HepG2 (cell line): ENCODE results near the gene MGAT5.

Source experiments
- EHMT2 ChIP-seq: fragments of 200-600 bp; sonication (generic); IDR thresholded peaks from 2 replicates; pipeline ENCODE4 v1.7.0; 2017; ENCODE audit warnings: antibody characterized with exemption, low read depth, low read length, borderline replicate concordance
- EZH2 ChIP-seq: conservative IDR thresholded peaks from 2 replicates; pipeline ENCODE4 v1.6.1; 2012; ENCODE audit warnings: mild to moderate bottlenecking, low read depth, low read length, moderate library complexity
- JARID2 ChIP-seq: sonication (generic); formaldehyde crosslinking; IDR thresholded peaks from 2 replicates; pipeline ENCODE4 v1.8.1; 2023; ENCODE audit warnings: missing genetic modification reagents, inconsistent platforms; ENCODE audit not compliant: insufficient replicate concordance
- KLF12 ChIP-seq: sonication (generic); formaldehyde crosslinking; IDR thresholded peaks from 2 replicates; pipeline ENCODE4 v1.4.0; 2020; ENCODE audit warnings: missing genetic modification reagents, borderline replicate concordance
- ZNF530 ChIP-seq: sonication (generic); formaldehyde crosslinking; IDR thresholded peaks from 2 replicates; pipeline ENCODE4 v1.5.0; 2020; ENCODE audit warnings: low read depth, mild to moderate bottlenecking, missing genetic modification reagents
- TF ChIP-seq, protein P1 (sequence below): sonication (generic); formaldehyde crosslinking; IDR thresholded peaks from 2 replicates; pipeline ENCODE4 v1.5.0; 2020; ENCODE audit warnings: mild to moderate bottlenecking, missing genetic modification reagents, moderate library complexity
- TF ChIP-seq, protein P2 (sequence below): sonication (generic); formaldehyde crosslinking; IDR thresholded peaks from 2 replicates; pipeline ENCODE4 v1.4.0; 2020; ENCODE audit warnings: missing genetic modification reagents
- TF ChIP-seq, protein P3 (sequence below): sonication (generic); formaldehyde crosslinking; IDR thresholded peaks from 2 replicates; pipeline ENCODE4 v1.4.0; 2020; ENCODE audit warnings: mild to moderate bottlenecking, missing genetic modification reagents

DNA sequence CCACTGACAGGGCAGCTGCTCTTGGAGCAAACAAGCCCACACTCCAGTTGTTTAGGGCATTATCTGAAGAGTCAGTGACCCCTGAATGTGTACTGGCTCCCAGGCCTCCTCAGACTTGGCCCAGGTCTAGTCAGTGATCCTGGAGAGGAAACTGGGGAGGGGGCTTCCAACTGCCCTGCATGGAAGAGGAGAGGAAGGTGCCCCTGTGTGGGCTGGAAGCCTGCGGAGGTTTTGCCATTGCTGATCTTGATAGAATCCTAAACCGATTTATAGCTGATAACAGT, 197.4 kb downstream of the MGAT5 start:
- TF ChIP-seq, protein P1, sequence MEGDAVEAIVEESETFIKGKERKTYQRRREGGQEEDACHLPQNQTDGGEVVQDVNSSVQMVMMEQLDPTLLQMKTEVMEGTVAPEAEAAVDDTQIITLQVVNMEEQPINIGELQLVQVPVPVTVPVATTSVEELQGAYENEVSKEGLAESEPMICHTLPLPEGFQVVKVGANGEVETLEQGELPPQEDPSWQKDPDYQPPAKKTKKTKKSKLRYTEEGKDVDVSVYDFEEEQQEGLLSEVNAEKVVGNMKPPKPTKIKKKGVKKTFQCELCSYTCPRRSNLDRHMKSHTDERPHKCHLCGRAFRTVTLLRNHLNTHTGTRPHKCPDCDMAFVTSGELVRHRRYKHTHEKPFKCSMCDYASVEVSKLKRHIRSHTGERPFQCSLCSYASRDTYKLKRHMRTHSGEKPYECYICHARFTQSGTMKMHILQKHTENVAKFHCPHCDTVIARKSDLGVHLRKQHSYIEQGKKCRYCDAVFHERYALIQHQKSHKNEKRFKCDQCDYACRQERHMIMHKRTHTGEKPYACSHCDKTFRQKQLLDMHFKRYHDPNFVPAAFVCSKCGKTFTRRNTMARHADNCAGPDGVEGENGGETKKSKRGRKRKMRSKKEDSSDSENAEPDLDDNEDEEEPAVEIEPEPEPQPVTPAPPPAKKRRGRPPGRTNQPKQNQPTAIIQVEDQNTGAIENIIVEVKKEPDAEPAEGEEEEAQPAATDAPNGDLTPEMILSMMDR: no peak
- TF ChIP-seq JARID2 (no peak), EHMT2 (no peak), KLF12 (CRISPR knock-in tag) (no peak), ZNF530 (no peak), EZH2 (no peak)
- TF ChIP-seq, protein P2, sequence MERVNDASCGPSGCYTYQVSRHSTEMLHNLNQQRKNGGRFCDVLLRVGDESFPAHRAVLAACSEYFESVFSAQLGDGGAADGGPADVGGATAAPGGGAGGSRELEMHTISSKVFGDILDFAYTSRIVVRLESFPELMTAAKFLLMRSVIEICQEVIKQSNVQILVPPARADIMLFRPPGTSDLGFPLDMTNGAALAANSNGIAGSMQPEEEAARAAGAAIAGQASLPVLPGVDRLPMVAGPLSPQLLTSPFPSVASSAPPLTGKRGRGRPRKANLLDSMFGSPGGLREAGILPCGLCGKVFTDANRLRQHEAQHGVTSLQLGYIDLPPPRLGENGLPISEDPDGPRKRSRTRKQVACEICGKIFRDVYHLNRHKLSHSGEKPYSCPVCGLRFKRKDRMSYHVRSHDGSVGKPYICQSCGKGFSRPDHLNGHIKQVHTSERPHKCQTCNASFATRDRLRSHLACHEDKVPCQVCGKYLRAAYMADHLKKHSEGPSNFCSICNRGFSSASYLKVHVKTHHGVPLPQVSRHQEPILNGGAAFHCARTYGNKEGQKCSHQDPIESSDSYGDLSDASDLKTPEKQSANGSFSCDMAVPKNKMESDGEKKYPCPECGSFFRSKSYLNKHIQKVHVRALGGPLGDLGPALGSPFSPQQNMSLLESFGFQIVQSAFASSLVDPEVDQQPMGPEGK (CRISPR knock-in tag): no peak
- TF ChIP-seq, protein P3, sequence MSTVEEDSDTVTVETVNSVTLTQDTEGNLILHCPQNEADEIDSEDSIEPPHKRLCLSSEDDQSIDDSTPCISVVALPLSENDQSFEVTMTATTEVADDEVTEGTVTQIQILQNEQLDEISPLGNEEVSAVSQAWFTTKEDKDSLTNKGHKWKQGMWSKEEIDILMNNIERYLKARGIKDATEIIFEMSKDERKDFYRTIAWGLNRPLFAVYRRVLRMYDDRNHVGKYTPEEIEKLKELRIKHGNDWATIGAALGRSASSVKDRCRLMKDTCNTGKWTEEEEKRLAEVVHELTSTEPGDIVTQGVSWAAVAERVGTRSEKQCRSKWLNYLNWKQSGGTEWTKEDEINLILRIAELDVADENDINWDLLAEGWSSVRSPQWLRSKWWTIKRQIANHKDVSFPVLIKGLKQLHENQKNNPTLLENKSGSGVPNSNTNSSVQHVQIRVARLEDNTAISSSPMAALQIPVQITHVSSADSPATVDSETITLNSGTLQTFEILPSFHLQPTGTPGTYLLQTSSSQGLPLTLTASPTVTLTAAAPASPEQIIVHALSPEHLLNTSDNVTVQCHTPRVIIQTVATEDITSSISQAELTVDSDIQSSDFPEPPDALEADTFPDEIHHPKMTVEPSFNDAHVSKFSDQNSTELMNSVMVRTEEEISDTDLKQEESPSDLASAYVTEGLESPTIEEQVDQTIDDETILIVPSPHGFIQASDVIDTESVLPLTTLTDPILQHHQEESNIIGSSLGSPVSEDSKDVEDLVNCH (CRISPR knock-in tag): no peak
